Osteoblast (primary cell): ENCODE measurements around the gene FKTN. TPM values are rescaled to one million over a fixed set of nuclear protein-coding genes. Genes with fewer than 3 reads are reported as not detected.
A peak's percentile ranks its signal among the peaks of the same experiment; 100 is the strongest.
"Not testable (repeated sequence)": the region's sequence is repeated elsewhere in the genome, so short reads cannot be mapped to it uniquely, and the experiment has no call there.

ENCODE experiments used
- DNase-seq: peaks from one replicate; pipeline ENCODE4 v3.0.0; 2011; ENCODE audit warnings: low spot score, mixed read lengths; ENCODE audit not compliant: insufficient read length; ENCODE audit errors: missing footprints
- H2AFZ ChIP-seq: 2 replicates; pipeline ENCODE4 v1.6.0; 2011; ENCODE audit warnings: mild to moderate bottlenecking, low read length
- H3K27ac ChIP-seq: 2 replicates; pipeline ENCODE4 v1.5.1; 2011; ENCODE audit warnings: mild to moderate bottlenecking, low read depth, low read length, moderate library complexity
- H3K27me3 ChIP-seq: 2 replicates; pipeline ENCODE4 v1.6.0; 2012; ENCODE audit warnings: mild to moderate bottlenecking, control low read depth, inconsistent platforms, low read length, moderate library complexity; ENCODE audit not compliant: insufficient read depth
- H3K36me3 ChIP-seq: 2 replicates; pipeline ENCODE4 v1.5.1; 2011; ENCODE audit warnings: mild to moderate bottlenecking, low read length, control low read depth, moderate library complexity; ENCODE audit not compliant: insufficient read depth
- H3K4me1 ChIP-seq: 2 replicates; pipeline ENCODE4 v1.5.1; 2011; ENCODE audit warnings: mild to moderate bottlenecking, low read length, control low read depth, moderate library complexity; ENCODE audit not compliant: insufficient read depth
- H3K4me2 ChIP-seq: 2 replicates; pipeline ENCODE4 v1.6.0; 2011; ENCODE audit warnings: mild to moderate bottlenecking, low read length; ENCODE audit not compliant: insufficient read depth
- H3K4me3 ChIP-seq: fragments of 200-600 bp; sonication (generic); 3 replicates; pipeline ENCODE4 v1.5.1; 2012; ENCODE audit warnings: mild to moderate bottlenecking, low read length, inconsistent platforms; ENCODE audit not compliant: insufficient read depth
- H3K79me2 ChIP-seq: 2 replicates; pipeline ENCODE4 v1.6.0; 2012; ENCODE audit warnings: mild to moderate bottlenecking, low read length, control low read depth, inconsistent platforms; ENCODE audit not compliant: insufficient read depth
- H3K9me3 ChIP-seq: 2 replicates; pipeline ENCODE4 v1.5.1; 2011; ENCODE audit warnings: low read depth, low read length, control low read depth
- H4K20me1 ChIP-seq: 2 replicates; pipeline ENCODE4 v1.6.0; 2012; ENCODE audit warnings: mild to moderate bottlenecking, low read length, control low read depth; ENCODE audit not compliant: insufficient read depth
- CTCF ChIP-seq: IDR thresholded peaks from 2 replicates; pipeline ENCODE4 v1.5.1; 2011; ENCODE audit warnings: mild to moderate bottlenecking, low read depth, low read length, moderate library complexity; ENCODE audit errors: extremely low read depth
- total RNA-seq: library from RNA; depleted of rRNA; stranded (reverse); fragments of >200 nt; gene quantifications from 2 replicates; pipeline ENCODE4 v1.2.3, GENCODE V29; 2012

The FKTN gene
- total RNA-seq, 1 donor: 21.0 TPM

DNA sequence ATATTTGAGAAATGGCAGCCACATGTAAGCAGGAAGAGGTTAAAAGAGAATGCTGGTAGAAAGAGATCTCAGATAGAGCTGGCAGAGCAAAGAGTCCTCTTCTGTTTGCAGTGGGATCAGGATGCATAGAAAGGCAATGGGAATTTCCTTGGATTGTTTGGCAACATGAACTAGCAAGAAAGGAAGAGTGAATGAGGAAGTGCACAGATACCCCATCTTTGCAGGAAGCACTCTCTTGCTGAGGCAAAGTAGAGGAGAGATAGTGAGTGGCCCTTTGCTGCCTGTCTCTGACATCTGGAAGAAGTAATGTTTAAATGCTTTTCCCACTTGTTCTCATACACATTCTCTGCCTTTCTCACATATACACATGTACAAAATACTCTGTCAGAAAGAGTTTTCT lies 14.5 kb downstream of the FKTN start:
- H3K4me3 ChIP-seq: no peak overlapping the region
- DNase-seq: no peak
- no peak for TF ChIP-seq CTCF
- H3K79me2 ChIP-seq: no peaks in the 10 kb centered on the region
- peaks cover 7% of the 10 kb centered on the region for H3K36me3 ChIP-seq
- no peaks in the 10 kb centered on the region for H4K20me1 ChIP-seq
- no peak overlapping the region for H3K4me2 ChIP-seq
- H3K9me3 ChIP-seq: no peaks in the 10 kb centered on the region
- no peak overlapping the region for H2AFZ ChIP-seq
- no peaks in the 10 kb centered on the region for H3K27me3 ChIP-seq
- H3K27ac ChIP-seq: no peak overlapping the region
- H3K4me1 ChIP-seq: no peaks in the 10 kb centered on the region

DNA sequence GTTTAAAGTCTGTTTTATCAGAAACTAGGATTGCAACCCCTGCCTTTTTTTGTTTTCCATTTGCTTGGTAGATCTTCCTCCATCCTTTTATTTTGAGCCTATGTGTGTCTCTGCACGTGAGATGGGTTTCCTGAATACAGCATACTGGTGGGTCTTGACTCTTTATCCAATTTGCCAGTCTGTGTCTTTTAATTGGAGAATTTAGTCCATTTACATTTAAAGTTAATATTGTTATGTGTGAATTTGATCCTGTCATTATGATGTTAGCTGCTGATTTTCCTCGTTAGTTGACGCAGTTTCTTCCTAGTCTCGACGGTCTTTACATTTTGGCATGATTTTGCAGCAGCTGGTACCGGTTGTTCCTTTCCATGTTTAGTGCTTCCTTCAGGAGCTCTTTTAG lies 22.0 kb downstream of the FKTN start:
- H3K27ac ChIP-seq, H3K4me1 ChIP-seq: not testable (repeated sequence)

DNA sequence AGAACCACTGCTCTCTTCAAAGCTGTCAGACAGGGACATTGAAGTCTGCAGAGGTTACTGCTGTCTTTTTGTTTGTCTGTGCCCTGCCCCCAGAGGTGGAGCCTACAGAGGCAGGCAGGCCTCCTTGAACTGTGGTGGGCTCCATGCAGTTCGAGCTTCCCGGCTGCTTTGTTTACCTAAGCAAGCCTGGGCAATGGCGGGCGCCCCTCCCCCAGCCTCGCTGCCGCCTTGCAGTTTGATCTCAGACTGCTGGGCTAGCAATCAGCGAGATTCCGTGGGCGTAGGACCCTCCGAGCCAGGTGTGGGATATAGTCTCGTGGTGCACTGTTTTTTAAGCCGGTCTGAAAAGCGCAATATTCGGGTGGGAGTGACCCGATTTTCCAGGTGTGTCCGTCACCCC lies 23.6 kb downstream of the FKTN start:
- H3K9me3 ChIP-seq, H3K27ac ChIP-seq, H3K4me2 ChIP-seq, H3K79me2 ChIP-seq, H3K27me3 ChIP-seq, H3K36me3 ChIP-seq, H3K4me3 ChIP-seq, H2AFZ ChIP-seq, DNase-seq, H4K20me1 ChIP-seq, H3K4me1 ChIP-seq: not testable (repeated sequence)

More for the DNA sequence above, 22.0 kb downstream of the FKTN start:
- H3K36me3 ChIP-seq, H4K20me1 ChIP-seq, H3K27me3 ChIP-seq, H3K4me2 ChIP-seq, H3K79me2 ChIP-seq, DNase-seq, H3K4me3 ChIP-seq, H3K9me3 ChIP-seq, H2AFZ ChIP-seq: not testable (repeated sequence)

DNA sequence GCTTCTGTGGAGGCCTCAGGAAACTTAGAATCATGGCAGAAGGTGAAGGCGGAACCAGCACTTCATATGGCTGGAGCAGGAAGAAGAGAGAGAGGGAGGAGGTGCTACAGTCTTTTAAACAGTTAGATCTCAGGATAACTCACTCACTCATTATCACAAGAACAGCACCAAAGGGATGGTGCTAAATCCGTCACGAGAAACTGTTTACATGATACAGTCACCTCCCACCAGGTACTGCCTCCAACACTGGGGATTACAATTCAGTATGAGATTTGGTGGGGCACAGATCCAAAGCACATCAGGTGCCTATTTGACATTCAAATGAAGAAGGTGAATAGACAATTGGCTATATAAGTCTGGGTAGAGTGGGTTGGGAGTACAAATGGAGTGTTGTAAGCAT lies 35.2 kb downstream of the FKTN start:
- Histone ChIP-seq H3K4me3 (no peak overlapping the region), H3K9me3 (no peaks in the 10 kb centered on the region), H3K4me1 (no peaks in the 10 kb centered on the region), H3K36me3 (no peaks in the 10 kb centered on the region), H3K27ac (no peak overlapping the region), H3K4me2 (no peak overlapping the region), H3K79me2 (no peaks in the 10 kb centered on the region), H2AFZ (no peak overlapping the region), H3K27me3 (no peaks in the 10 kb centered on the region), H4K20me1 (no peaks in the 10 kb centered on the region)
- DNase-seq: no peak
- no peak for TF ChIP-seq CTCF

DNA sequence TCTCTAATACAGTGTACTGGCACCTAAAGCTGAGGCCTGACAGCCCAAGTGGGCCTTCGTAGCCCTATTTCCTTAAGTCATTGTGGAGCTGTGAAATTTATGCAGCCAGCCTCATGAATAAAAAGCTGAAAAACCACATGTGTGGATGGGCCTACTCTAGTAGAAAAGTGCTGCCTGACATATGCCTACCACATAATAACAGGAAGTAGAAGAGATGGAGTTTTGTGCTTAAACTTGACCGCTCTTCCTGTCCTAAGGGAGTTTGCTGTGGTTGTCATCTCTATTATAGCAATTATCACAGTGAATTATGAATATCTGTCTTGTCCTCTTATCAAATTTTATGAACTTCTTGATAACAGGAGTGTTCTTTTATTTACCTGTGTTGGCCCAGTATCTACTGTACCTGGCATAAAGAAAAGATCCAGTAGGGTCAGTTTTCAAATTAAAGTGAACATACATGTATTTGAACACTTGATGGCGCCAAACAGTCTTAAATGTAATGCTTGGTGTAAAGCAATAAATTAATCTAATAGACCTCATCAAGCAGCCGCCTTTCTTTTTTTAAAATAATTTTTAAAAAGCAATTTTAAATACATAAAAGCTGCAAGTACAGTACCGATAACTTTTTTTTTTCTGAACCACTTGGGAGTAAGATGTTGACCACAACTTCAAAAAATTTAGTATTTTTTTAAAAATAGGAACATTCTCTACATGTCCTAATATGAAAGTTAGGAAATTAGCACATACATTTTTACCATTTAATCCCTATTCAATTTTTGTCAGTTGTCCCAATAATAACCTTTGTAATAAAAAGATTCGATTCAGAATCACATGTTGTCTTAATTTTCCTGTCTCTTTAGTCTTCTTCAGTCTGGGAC lies 51.0 kb downstream of the FKTN start:
- no peaks in the 10 kb centered on the region for H3K9me3 ChIP-seq
- no peak for DNase-seq
- H2AFZ ChIP-seq: peak overlapping the region; percentile 26
- H3K4me1 ChIP-seq: no peaks in the 10 kb centered on the region
- no peaks in the 10 kb centered on the region for H4K20me1 ChIP-seq
- H3K27me3 ChIP-seq: no peaks in the 10 kb centered on the region
- H3K4me3 ChIP-seq: no peak overlapping the region
- TF ChIP-seq CTCF: peak; percentile 52
- H3K79me2 ChIP-seq: no peaks in the 10 kb centered on the region
- H3K27ac ChIP-seq: no peak overlapping the region
- H3K36me3 ChIP-seq: peaks cover 7% of the 10 kb centered on the region
- H3K4me2 ChIP-seq: no peak overlapping the region
